ENCODE measurements around the gene ST3GAL2. TPM values are rescaled to one million over a fixed set of nuclear protein-coding genes. Genes with fewer than 3 reads are reported as not detected.

ST3GAL2 gene
- total and polyA plus RNA-seq, 4 donors = 8.4 to 37.0 (median 30.5) TPM

- 92 to 94% methylated on average over 28 of the region's 28 CpGs for WGBS, 2 donors
- no peak for ATAC-seq (ENCODE audit: insufficient read depth, low FRiP score)
- DNase-seq = no peak
- Histone ChIP-seq H3K9ac (ENCODE audit: insufficient read depth in 1 of 2, low read length in 2 of 2) (no peak overlapping the region), H3K4me3 (no peak overlapping the region), H3K9me3 (ENCODE audit: control insufficient read depth in 4 of 4, insufficient read depth in 3 of 4, low read length in 3 of 4) (no peaks in the 10 kb centered on the region), H3K27me3 (ENCODE audit: control insufficient read depth in 3 of 3, insufficient read depth in 3 of 3, low read length in 2 of 3) (no peaks in the 10 kb centered on the region), H3K27ac (ENCODE audit: low read depth in 1 of 2, low read length in 1 of 2) (no peak overlapping the region), H3K4me1 (ENCODE audit: control insufficient read depth in 5 of 5, insufficient read depth in 5 of 5, low read length in 5 of 5) (peaks cover 0 to 5% (median 0%) of the 10 kb centered on the region in 5 donors), H3K36me3 (ENCODE audit: control insufficient read depth in 4 of 4, insufficient read depth in 4 of 4, low read length in 4 of 4) (peaks cover 0 to 36% (median 5%) of the 10 kb centered on the region in 4 donors)
- no peak for TF ChIP-seq CTCF (IDR thresholded peaks at IDR 0.05; ENCODE audit: control extremely low read depth, extremely low read depth)
Measured at GRCh38 chr16:70472786-70473433, 34.0 kb upstream of the ST3GAL2 start.

- DNase-seq (peak; percentile 25 to 40 (median 31)), ATAC-seq (ENCODE audit: insufficient read depth, low FRiP score) (no peak)
- Histone ChIP-seq H3K27me3 (ENCODE audit: control insufficient read depth in 3 of 3, insufficient read depth in 3 of 3, low read length in 2 of 3) (no peaks in the 10 kb centered on the region), H3K27ac (ENCODE audit: low read depth in 1 of 2, low read length in 1 of 2) (no peak overlapping the region), H3K9ac (ENCODE audit: insufficient read depth in 1 of 2, low read length in 2 of 2) (no peak overlapping the region), H3K36me3 (ENCODE audit: control insufficient read depth in 4 of 4, insufficient read depth in 4 of 4, low read length in 4 of 4) (peaks cover 0 to 41% (median 5%) of the 10 kb centered on the region in 4 donors), H3K4me3 (no peak overlapping the region), H3K4me1 (ENCODE audit: control insufficient read depth in 5 of 5, insufficient read depth in 5 of 5, low read length in 5 of 5) (peaks cover 0 to 5% (median 0%) of the 10 kb centered on the region in 5 donors), H3K9me3 (ENCODE audit: control insufficient read depth in 4 of 4, insufficient read depth in 3 of 4, low read length in 3 of 4) (no peaks in the 10 kb centered on the region)
- 81 to 84% methylated on average over 17 of the region's 17 CpGs for WGBS, 2 donors
- TF ChIP-seq CTCF (IDR thresholded peaks at IDR 0.05; ENCODE audit: control extremely low read depth, extremely low read depth) = no peak
Measured at GRCh38 chr16:70470927-70471341, 32.0 kb upstream of the ST3GAL2 start.

GRCh38 chr16:70470141-70470926, 31.4 kb upstream of the ST3GAL2 start:
- DNase-seq (no peak), ATAC-seq (ENCODE audit: insufficient read depth, low FRiP score) (no peak)
- Histone ChIP-seq H3K4me3 (no peak overlapping the region), H3K4me1 (ENCODE audit: control insufficient read depth in 5 of 5, insufficient read depth in 5 of 5, low read length in 5 of 5) (peaks cover 0 to 5% (median 0%) of the 10 kb centered on the region in 5 donors), H3K9me3 (ENCODE audit: control insufficient read depth in 4 of 4, insufficient read depth in 3 of 4, low read length in 3 of 4) (no peaks in the 10 kb centered on the region), H3K27ac (ENCODE audit: low read depth in 1 of 2, low read length in 1 of 2) (no peak overlapping the region), H3K36me3 (ENCODE audit: control insufficient read depth in 4 of 4, insufficient read depth in 4 of 4, low read length in 4 of 4) (peaks cover 0 to 38% (median 5%) of the 10 kb centered on the region in 4 donors), H3K9ac (ENCODE audit: insufficient read depth in 1 of 2, low read length in 2 of 2) (no peak overlapping the region), H3K27me3 (ENCODE audit: control insufficient read depth in 3 of 3, insufficient read depth in 3 of 3, low read length in 2 of 3) (no peaks in the 10 kb centered on the region)
- TF ChIP-seq CTCF (IDR thresholded peaks at IDR 0.05; ENCODE audit: control extremely low read depth, extremely low read depth) = no peak
- WGBS, 2 donors = 94 to 97% methylated on average over 10 of the region's 10 CpGs

Data from lung (tissue), 12 donors.